GM23338 (cell line): ENCODE results near the gene IGFBP6. TPM values are rescaled to one million over a fixed set of nuclear protein-coding genes. Genes with fewer than 3 reads are reported as not detected.

Experiments
- ATAC-seq: fragments of 200-7000 bp; cut with Tn5 transposase; 3 replicates; pipeline ENCODE4 v1.9.1; 2020
- DNase-seq: peaks from one replicate; pipeline ENCODE4 v3.0.0-alpha.2; 2015; ENCODE audit warnings: low spot score
- H2AFZ ChIP-seq: fragments of 200-600 bp; sonication (generic); 2 replicates; pipeline ENCODE4 v1.8.0; 2016; ENCODE audit warnings: antibody characterized with exemption, mild to moderate bottlenecking, moderate library complexity
- H3F3A ChIP-seq: fragments of 200-600 bp; sonication (generic); replicated peaks from 2 replicates; pipeline ENCODE4 v1.8.0; 2017; ENCODE audit warnings: antibody characterized with exemption, mixed run types, low read depth
- H3K27ac ChIP-seq: fragments of 200-600 bp; sonication (generic); 2 replicates; pipeline ENCODE4 v1.6.1; 2016; ENCODE audit warnings: low read depth
- H3K27me3 ChIP-seq: fragments of 200-600 bp; sonication (generic); 2 replicates; pipeline ENCODE4 v1.8.0; 2016; ENCODE audit warnings: mild to moderate bottlenecking, mixed run types, moderate library complexity; ENCODE audit not compliant: insufficient read depth
- H3K36me3 ChIP-seq: fragments of 200-600 bp; sonication (generic); 2 replicates; pipeline ENCODE4 v1.8.0; 2016; ENCODE audit warnings: mild to moderate bottlenecking; ENCODE audit not compliant: insufficient read depth
- H3K4me1 ChIP-seq: fragments of 200-600 bp; sonication (generic); 2 replicates; pipeline ENCODE4 v1.8.0; 2016; ENCODE audit warnings: mild to moderate bottlenecking, moderate library complexity; ENCODE audit not compliant: insufficient read depth
- H3K4me2 ChIP-seq: fragments of 200-600 bp; sonication (generic); 2 replicates; pipeline ENCODE4 v1.7.1; 2017; ENCODE audit warnings: mixed run types
- H3K4me3 ChIP-seq: fragments of 200-600 bp; sonication (generic); 2 replicates; pipeline ENCODE4 v1.6.1; 2016; ENCODE audit warnings: mixed run types
- H3K79me2 ChIP-seq: fragments of 200-600 bp; sonication (generic); replicated peaks from 2 replicates; pipeline ENCODE4 v1.8.0; 2017; ENCODE audit warnings: mild to moderate bottlenecking; ENCODE audit not compliant: insufficient read depth
- H3K9me2 ChIP-seq: fragments of 200-600 bp; sonication (generic); 2 replicates; pipeline ENCODE4 v1.8.0; 2017; ENCODE audit not compliant: insufficient read depth
- H4K20me1 ChIP-seq: fragments of 200-600 bp; sonication (generic); replicated peaks from 2 replicates; pipeline ENCODE4 v1.8.0; 2017; ENCODE audit warnings: mild to moderate bottlenecking; ENCODE audit not compliant: insufficient read depth
- H3K27ac Mint-ChIP-seq: 2 replicates; pipeline ENCODE4 v1.8.0; 2020; ENCODE audit warnings: inconsistent platforms, mild to moderate bottlenecking, moderate library complexity, mixed read lengths
- H3K27me3 Mint-ChIP-seq: 3 replicates; pipeline ENCODE4 v1.8.0; 2022; ENCODE audit warnings: low read depth, mild to moderate bottlenecking, moderate library complexity, mixed read lengths, inconsistent platforms; ENCODE audit not compliant: insufficient read depth, poor library complexity
- H3K36me3 Mint-ChIP-seq: 3 replicates; pipeline ENCODE4 v1.8.0; 2021; ENCODE audit warnings: low read depth, mild to moderate bottlenecking, inconsistent platforms, moderate library complexity, mixed read lengths
- H3K4me1 Mint-ChIP-seq: 3 replicates; pipeline ENCODE4 v1.8.0; 2020; ENCODE audit warnings: mild to moderate bottlenecking, inconsistent platforms, mixed read lengths
- H3K4me3 Mint-ChIP-seq: 3 replicates; pipeline ENCODE4 v1.8.0; 2021; ENCODE audit warnings: moderate library complexity, mild to moderate bottlenecking, inconsistent platforms, mixed read lengths
- H3K9me3 Mint-ChIP-seq: 3 replicates; pipeline ENCODE4 v1.8.0; 2020; ENCODE audit warnings: moderate library complexity, mild to moderate bottlenecking, inconsistent platforms, mixed read lengths
- CREB1 ChIP-seq: fragments of 250-450 bp; sonication (Bioruptor Pico); IDR thresholded peaks from 2 replicates; pipeline ENCODE4 v1.5.0; 2020; ENCODE audit warnings: low read depth, mild to moderate bottlenecking, moderate library complexity
- CTCF ChIP-seq, 2 experiments: fragments of 200-600 bp in 1 of 2; sonication (generic) in 1 of 2; conservative IDR thresholded peaks; 2 replicates each; pipeline versions ENCODE4 v1.5.1 to v1.6.1; 2016 to 2017; ENCODE audit warnings: antibody characterized with exemption in 2 of 2, low read depth in 2 of 2, mild to moderate bottlenecking in 2 of 2, moderate library complexity in 1 of 2
- ETS1 ChIP-seq: IDR thresholded peaks from 2 replicates; pipeline ENCODE4 v1.6.1; 2016; ENCODE audit warnings: antibody characterized with exemption
- EZH2 ChIP-seq: fragments of 200-600 bp; sonication (generic); IDR thresholded peaks from one replicate; pipeline ENCODE4 v1.8.0; 2017; ENCODE audit warnings: antibody characterized with exemption, mild to moderate bottlenecking, low read depth; ENCODE audit not compliant: unreplicated experiment
- EZH2phosphoT487 ChIP-seq: fragments of 200-600 bp; sonication (generic); IDR thresholded peaks from one replicate; pipeline ENCODE4 v1.8.1; 2018; ENCODE audit warnings: antibody characterized with exemption; ENCODE audit not compliant: unreplicated experiment
- JUNB ChIP-seq: IDR thresholded peaks from one replicate; pipeline ENCODE4 v1.6.1; 2016; ENCODE audit warnings: antibody characterized with exemption; ENCODE audit not compliant: unreplicated experiment
- NANOG ChIP-seq: IDR thresholded peaks from 2 replicates; pipeline ENCODE4 v1.6.1; 2016; ENCODE audit warnings: antibody characterized with exemption, borderline replicate concordance
- POLR2AphosphoS5 ChIP-seq: IDR thresholded peaks from 2 replicates; pipeline ENCODE4 v1.6.1; 2016; ENCODE audit warnings: antibody characterized with exemption, low read depth
- REST ChIP-seq: IDR thresholded peaks from one replicate; pipeline ENCODE4 v1.6.1; 2018; ENCODE audit warnings: antibody characterized with exemption; ENCODE audit not compliant: unreplicated experiment
- STAT1 ChIP-seq: IDR thresholded peaks from one replicate; pipeline ENCODE4 v1.6.1; 2016; ENCODE audit warnings: antibody characterized with exemption; ENCODE audit not compliant: unreplicated experiment
- ZNF114 ChIP-seq: fragments of 250-450 bp; sonication (Bioruptor Pico); IDR thresholded peaks from 2 replicates; pipeline ENCODE4 v1.5.0; 2020; ENCODE audit warnings: mild to moderate bottlenecking, moderate library complexity
- ZNF331 ChIP-seq: fragments of 250-450 bp; sonication (Bioruptor Pico); IDR thresholded peaks from 2 replicates; pipeline ENCODE4 v1.5.0; 2020; ENCODE audit warnings: low read depth, mild to moderate bottlenecking, moderate library complexity
- ZNF462 ChIP-seq: fragments of 250-450 bp; sonication (Bioruptor Pico); IDR thresholded peaks from 2 replicates; pipeline ENCODE4 v1.5.0; 2020; ENCODE audit warnings: mild to moderate bottlenecking, moderate library complexity
- polyA plus RNA-seq: library from polyadenylated mRNA; unstranded; fragments of >200 nt; fragmentation: Nextera tagmentation; extraction: Ambion mirVana; gene quantifications from 2 replicates; pipeline ENCODE4 v1.2.1, GENCODE V29; 2016
- total RNA-seq: library from RNA; depleted of rRNA; stranded (reverse); fragments of >200 nt; shearing (Covaris generic); gene quantifications from 2 replicates; pipeline ENCODE4 v1.2.3, GENCODE V29; 2014

Gene IGFBP6
- total and polyA plus RNA-seq, 2 experiments from 2014 or later, result 14.7 to 16.6 TPM

GRCh38 chr12:53065470-53065869, 32.0 kb upstream of the IGFBP6 start:
- DNase-seq, result no peak
- Histone ChIP-seq H3K4me1 (peaks cover 15% of the 10 kb centered on the region), H3K27me3 (0 out of 2 replicates have a peak, but pooled peaks cover 3% of the 10 kb centered on the region), H3K27ac (no peak overlapping the region), H3K4me2 (no peak overlapping the region), H3F3A (no peaks in the 10 kb centered on the region), H3K9me2 (no peaks in the 10 kb centered on the region), H3K4me3 (no peak overlapping the region), H3K79me2 (no peaks in the 10 kb centered on the region), H4K20me1 (no peaks in the 10 kb centered on the region), H2AFZ (no peak overlapping the region), H3K36me3 (no peaks in the 10 kb centered on the region; the same call in 1 of the 2 replicates)
- H3K27ac Mint-ChIP-seq, result no peak overlapping the region
- no peak for TF ChIP-seq POLR2AphosphoS5
- no peak for TF ChIP-seq ZNF331 (CRISPR knock-in tag)
- no peak for TF ChIP-seq EZH2phosphoT487
- TF ChIP-seq EZH2, result no peak
- TF ChIP-seq CTCF (conservative IDR thresholded peaks at IDR 0.05; ENCODE audit: low read depth in 2 of 2), result no peak
- TF ChIP-seq REST, result no peak
- no peak for TF ChIP-seq ZNF114 (CRISPR knock-in tag)
- no peak for TF ChIP-seq STAT1
- TF ChIP-seq ETS1, result no peak
- no peak for TF ChIP-seq CREB1 (CRISPR knock-in tag)
- TF ChIP-seq ZNF462 (CRISPR knock-in tag), result no peak
- no peak for TF ChIP-seq JUNB
- no peak for TF ChIP-seq NANOG
- no peaks in the 10 kb centered on the region for H3K9me3 Mint-ChIP-seq
- H3K27me3 Mint-ChIP-seq, result peaks cover 19% of the 10 kb centered on the region
- peaks cover 3% of the 10 kb centered on the region; the same call in 1 of the 3 replicates for H3K36me3 Mint-ChIP-seq
- H3K4me3 Mint-ChIP-seq, result no peak overlapping the region
- H3K4me1 Mint-ChIP-seq, result peaks cover 35% of the 10 kb centered on the region
- no peak for ATAC-seq
